Prostate gland (tissue), 2 donors: ENCODE data around the gene NOX3. TPM values are rescaled to one million over a fixed set of nuclear protein-coding genes. Genes with fewer than 3 reads are reported as not detected.

Experiments
- DNase-seq: peaks from one replicate; pipeline ENCODE4 v3.0.0-alpha.2; 2019; ENCODE audit warnings: low spot score
- H3K27ac ChIP-seq, 2 donors: fragments of 200-600 bp; sonication (generic); 2 replicates each; pipeline ENCODE4 v1.5.1; 2017 to 2019
- H3K27me3 ChIP-seq: fragments of 200-600 bp; sonication (generic); replicated peaks from 2 replicates; pipeline ENCODE4 v1.5.1; 2019; ENCODE audit not compliant: insufficient read depth
- H3K36me3 ChIP-seq, 2 donors: fragments of 200-600 bp; sonication (generic); 1 replicate in 1 of 2; 2 replicates in 1 of 2; pipeline versions ENCODE4 v1.5.1 to v1.8.1; 2017 to 2019
- H3K4me1 ChIP-seq: fragments of 200-600 bp; sonication (generic); replicated peaks from 2 replicates; pipeline ENCODE4 v1.5.1; 2019
- H3K4me3 ChIP-seq, 2 donors: fragments of 200-600 bp; sonication (generic); 2 replicates each; pipeline ENCODE4 v1.5.1; 2017 to 2019
- H3K9me3 ChIP-seq: fragments of 200-600 bp; sonication (generic); 2 replicates; pipeline ENCODE4 v1.5.1; 2017
- POLR2A ChIP-seq: fragments of 450-650 bp; IDR thresholded peaks from one replicate; pipeline ENCODE4 v1.6.1; 2016; ENCODE audit warnings: antibody characterized with exemption, mild to moderate bottlenecking
- POLR2AphosphoS5 ChIP-seq: sonication (generic); formaldehyde crosslinking; IDR thresholded peaks from one replicate; pipeline ENCODE4 v1.6.1; 2017; ENCODE audit warnings: antibody characterized with exemption
- WGBS: methylation state at CpG from one replicate; pipeline ENCODE4 v1.1.5; 2018; 5-methylcytosine and 5-hydroxymethylcytosine counted together
- intact Hi-C: fragments of 100-400 bp; cut with DNase I; formaldehyde crosslinking; loops from one replicate; pipeline ENCODE4 v1.14.2; 2022
- total RNA-seq, 2 donors: library from RNA; depleted of rRNA; stranded (reverse); fragments of >200 nt; gene quantifications; one replicate each; pipeline ENCODE4 v1.1.0, GENCODE V29; 2016
- TF ChIP-seq, protein P1 (sequence below), 4 experiments: fragments of 200-600 bp in 2 of 4; fragments of 450-650 bp in 2 of 4; sonication (generic) in 2 of 4; IDR thresholded peaks; 1 replicate in 3 of 4; 2 replicates in 1 of 4; pipeline ENCODE4 v1.5.1; 2016 to 2019; ENCODE audit warnings: antibody characterized with exemption in 4 of 4, mild to moderate bottlenecking in 2 of 4, moderate library complexity in 2 of 4

NOX3 gene
- total RNA-seq, 2 donors from 2014 or later = not detected

DNA sequence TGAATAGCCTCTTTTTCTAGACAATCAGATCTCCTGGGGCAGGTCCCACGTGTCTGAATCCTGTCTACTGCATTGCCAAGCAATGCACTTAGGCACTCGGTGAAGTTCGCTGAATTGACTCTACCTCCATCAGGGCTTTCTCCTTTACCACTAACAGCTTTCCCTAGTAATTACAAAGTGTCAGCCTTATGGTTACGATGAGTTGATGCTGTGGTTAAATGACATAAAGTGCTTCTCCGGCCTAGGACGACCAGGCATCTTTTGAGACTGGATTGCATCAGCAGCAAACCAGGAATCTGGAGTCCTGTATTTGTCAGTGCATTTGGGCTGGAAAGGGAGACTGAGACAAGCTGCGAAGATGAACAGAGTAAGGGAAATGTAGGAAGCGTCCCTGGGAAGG lies 21.5 kb downstream of the NOX3 start:
- H3K9me3 ChIP-seq = no peaks in the 10 kb centered on the region
- intact Hi-C loops = no loop called here
- no peaks in the 10 kb centered on the region for H3K36me3 ChIP-seq
- DNase-seq = no peak
- H3K27ac ChIP-seq = no peak overlapping the region
- H3K27me3 ChIP-seq = no peaks in the 10 kb centered on the region
- WGBS = 75% methylated on average over 8 of the region's 8 CpGs
- TF ChIP-seq, protein P1, sequence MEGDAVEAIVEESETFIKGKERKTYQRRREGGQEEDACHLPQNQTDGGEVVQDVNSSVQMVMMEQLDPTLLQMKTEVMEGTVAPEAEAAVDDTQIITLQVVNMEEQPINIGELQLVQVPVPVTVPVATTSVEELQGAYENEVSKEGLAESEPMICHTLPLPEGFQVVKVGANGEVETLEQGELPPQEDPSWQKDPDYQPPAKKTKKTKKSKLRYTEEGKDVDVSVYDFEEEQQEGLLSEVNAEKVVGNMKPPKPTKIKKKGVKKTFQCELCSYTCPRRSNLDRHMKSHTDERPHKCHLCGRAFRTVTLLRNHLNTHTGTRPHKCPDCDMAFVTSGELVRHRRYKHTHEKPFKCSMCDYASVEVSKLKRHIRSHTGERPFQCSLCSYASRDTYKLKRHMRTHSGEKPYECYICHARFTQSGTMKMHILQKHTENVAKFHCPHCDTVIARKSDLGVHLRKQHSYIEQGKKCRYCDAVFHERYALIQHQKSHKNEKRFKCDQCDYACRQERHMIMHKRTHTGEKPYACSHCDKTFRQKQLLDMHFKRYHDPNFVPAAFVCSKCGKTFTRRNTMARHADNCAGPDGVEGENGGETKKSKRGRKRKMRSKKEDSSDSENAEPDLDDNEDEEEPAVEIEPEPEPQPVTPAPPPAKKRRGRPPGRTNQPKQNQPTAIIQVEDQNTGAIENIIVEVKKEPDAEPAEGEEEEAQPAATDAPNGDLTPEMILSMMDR (IDR thresholded peaks at IDR 0.05) = no peak
- TF ChIP-seq POLR2A = no peak
- TF ChIP-seq POLR2AphosphoS5 = no peak
- H3K4me1 ChIP-seq = no peaks in the 10 kb centered on the region
- H3K4me3 ChIP-seq = no peak overlapping the region

DNA sequence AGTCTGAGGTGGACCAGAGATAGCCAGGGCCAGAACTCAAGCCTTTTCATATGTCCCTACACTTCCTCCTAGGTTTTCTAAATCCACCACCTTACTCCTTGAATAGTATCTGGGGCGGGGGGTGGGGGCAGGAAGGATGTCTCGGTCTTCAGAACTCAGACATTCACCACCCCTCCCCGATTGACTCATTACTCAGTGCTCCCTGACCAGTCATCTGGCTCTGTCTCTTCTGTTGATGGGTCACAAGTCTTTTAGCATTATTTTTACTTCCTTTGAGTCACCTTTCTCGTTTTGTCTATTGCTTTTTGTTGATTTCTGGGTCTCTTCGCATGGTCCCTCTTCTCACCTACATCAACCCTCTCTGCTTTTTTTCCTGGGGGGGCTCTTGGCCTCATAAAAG lies 23.3 kb downstream of the NOX3 start:
- Histone ChIP-seq H3K27me3 (no peaks in the 10 kb centered on the region), H3K4me3 (no peak overlapping the region), H3K9me3 (no peaks in the 10 kb centered on the region), H3K27ac (no peak overlapping the region), H3K36me3 (no peaks in the 10 kb centered on the region), H3K4me1 (no peaks in the 10 kb centered on the region)
- intact Hi-C loops = no loop called here
- TF ChIP-seq POLR2A (no peak), POLR2AphosphoS5 (no peak)
- TF ChIP-seq, protein P1 (IDR thresholded peaks at IDR 0.05) = no peak
- 92% methylated on average over 5 of the region's 5 CpGs for WGBS
- no peak for DNase-seq

DNA sequence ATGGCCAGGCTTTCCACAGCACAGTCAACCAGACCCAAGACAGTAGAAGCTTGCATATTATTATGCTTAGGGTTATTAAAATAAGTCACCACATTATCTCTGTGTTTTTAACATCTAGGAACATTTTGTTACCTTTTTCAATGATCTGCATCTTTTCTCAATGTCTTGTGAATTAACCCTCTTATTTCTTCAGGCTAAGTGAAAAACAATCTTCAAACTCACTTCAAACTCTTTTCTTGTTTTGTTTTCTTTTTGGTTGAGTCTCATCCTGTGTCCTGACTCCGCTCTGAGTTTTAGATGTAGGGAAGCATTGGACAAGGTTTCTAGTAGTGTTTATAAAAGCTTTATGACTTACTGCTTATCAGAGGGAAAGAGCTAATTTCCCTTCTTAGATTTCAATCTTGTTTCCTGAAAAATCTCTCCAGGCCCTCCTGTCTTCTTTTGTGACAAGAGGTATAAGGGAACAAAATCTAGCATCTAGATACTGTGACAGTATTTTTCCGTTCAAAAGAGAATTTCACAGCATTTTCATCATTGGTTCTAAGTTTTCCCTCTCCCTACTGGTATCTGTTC lies 26.2 kb downstream of the NOX3 start:
- H3K27ac ChIP-seq = no peak overlapping the region
- intact Hi-C loops = no loop called here
- TF ChIP-seq, protein P1 (IDR thresholded peaks at IDR 0.05) = no peak
- TF ChIP-seq POLR2A (no peak), POLR2AphosphoS5 (no peak)
- no peaks in the 10 kb centered on the region for H3K9me3 ChIP-seq
- H3K27me3 ChIP-seq = no peaks in the 10 kb centered on the region
- 70% methylated on average over 2 of the region's 2 CpGs for WGBS
- H3K36me3 ChIP-seq = no peaks in the 10 kb centered on the region
- no peak overlapping the region for H3K4me3 ChIP-seq
- no peaks in the 10 kb centered on the region for H3K4me1 ChIP-seq
- DNase-seq = no peak

DNA sequence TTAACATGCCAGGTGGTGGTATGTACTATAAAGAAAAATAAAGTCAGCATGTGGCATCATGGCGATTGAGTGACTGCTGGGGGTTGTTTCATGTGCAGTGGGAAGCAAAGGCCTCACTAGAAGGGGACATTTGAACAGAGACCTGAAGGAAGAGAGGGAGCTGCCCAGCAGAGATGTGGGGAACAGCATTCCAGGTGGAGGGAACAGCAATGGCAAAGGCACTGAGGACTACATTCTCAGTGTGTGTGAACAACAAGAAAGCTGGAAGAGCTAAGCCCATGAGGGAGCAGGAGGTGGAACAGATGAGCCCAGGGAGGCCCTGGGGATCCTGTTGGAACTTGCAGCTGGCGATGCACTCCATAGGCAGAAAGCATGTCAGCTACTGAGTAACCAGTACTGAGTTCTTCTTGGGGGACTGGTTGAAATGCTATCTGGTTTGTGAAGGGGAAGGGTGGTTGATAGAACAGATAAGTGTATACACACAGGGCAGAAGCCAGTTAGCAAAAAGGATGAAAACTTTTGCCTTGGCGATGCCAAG lies 29.2 kb downstream of the NOX3 start:
- Histone ChIP-seq H3K9me3 (no peaks in the 10 kb centered on the region), H3K4me1 (no peaks in the 10 kb centered on the region), H3K27ac (no peak overlapping the region), H3K4me3 (no peak overlapping the region), H3K27me3 (no peaks in the 10 kb centered on the region), H3K36me3 (no peaks in the 10 kb centered on the region)
- intact Hi-C loops = no loop called here
- 91% methylated on average over 3 of the region's 3 CpGs for WGBS
- TF ChIP-seq POLR2AphosphoS5 = no peak
- TF ChIP-seq, protein P1 (IDR thresholded peaks at IDR 0.05) = no peak
- TF ChIP-seq POLR2A = no peak
- no peak for DNase-seq

DNA sequence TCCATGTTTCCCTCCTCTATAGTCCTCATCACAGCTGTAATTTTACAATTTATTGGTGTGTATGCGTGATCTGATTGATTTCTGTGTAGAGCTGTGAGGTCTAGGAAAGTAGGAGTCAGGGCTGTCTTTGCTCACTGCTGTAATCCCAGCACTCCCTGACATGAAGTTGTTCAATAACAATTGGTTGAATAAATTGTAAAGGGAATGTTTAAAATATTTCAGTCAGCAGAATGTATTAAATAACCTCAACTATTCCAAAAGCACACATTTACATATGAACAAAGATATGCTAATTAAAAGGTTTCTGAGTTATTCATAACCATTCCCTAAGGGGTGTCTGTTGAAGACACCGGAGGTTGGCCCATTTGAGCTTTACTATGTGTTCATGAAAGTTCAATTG lies 31.5 kb downstream of the NOX3 start:
- no peak overlapping the region for H3K27ac ChIP-seq
- H3K4me3 ChIP-seq = no peak overlapping the region
- intact Hi-C loops = no loop called here
- DNase-seq = no peak
- H3K4me1 ChIP-seq = no peaks in the 10 kb centered on the region
- TF ChIP-seq POLR2A (no peak), POLR2AphosphoS5 (no peak)
- TF ChIP-seq, protein P1 (IDR thresholded peaks at IDR 0.05) = no peak
- 98% methylated on average over 2 of the region's 2 CpGs for WGBS
- H3K9me3 ChIP-seq = no peaks in the 10 kb centered on the region
- no peaks in the 10 kb centered on the region for H3K27me3 ChIP-seq
- H3K36me3 ChIP-seq = no peaks in the 10 kb centered on the region
